Nucleus accumbens (tissue), 56 donors: Measurements from ENCODE around the gene IL36A.

Experiments
- DNase-seq, 56 donors: peaks; one replicate each; lab custom pipeline; 2025; lab: John Stamatoyannopoulos, UW

IL36A gene, protein sequence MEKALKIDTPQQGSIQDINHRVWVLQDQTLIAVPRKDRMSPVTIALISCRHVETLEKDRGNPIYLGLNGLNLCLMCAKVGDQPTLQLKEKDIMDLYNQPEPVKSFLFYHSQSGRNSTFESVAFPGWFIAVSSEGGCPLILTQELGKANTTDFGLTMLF

DNA sequence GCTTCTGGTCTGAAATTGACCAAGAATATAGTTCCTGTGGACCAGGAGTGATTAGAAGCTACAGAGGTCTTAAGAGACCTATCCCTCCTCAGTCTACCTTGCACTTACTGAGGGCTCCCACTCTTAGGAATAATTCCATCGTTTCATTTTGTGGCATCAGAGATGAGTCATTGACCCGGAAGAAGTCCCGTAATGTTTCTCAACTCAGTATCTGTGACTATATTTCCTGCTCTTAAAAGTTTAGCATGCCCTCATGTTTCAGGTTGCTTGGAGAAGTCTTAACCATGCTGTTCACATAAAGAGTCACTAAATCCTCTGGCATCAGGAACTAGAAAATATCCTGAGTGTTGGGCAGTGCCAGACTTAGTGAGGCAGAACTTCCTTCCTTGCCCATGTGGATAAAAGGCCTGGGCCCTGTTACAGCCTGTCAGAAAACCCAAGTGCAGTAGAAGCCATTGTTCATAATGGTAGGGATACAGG, at the start of gene IL36A:
IL36A (plus strand) TSS at position 430 of the 480 bp plus-strand sequence. CDS start 413 bp downstream, outside the sequence.
- DNase-seq = no peak

DNA sequence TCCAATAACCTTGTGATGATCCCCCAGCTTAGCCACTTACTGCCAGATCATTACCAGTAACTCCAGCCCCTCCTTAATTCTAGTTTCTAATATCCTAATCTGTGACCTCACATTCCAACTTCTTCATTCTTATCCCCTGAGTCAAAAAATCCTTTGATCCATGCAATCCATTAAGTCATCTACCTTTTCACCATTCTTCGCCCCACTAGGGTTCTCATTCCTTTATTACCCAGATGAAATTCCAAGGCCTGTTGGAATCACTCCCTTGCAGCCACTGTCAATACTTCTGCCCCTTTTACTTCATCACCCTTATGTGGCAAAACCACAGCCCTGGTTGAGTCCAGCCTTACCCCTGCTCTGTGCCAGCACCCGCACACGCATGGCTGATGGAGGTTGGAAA, 47.7 kb upstream of the IL36A start:
- no peak for DNase-seq

DNA sequence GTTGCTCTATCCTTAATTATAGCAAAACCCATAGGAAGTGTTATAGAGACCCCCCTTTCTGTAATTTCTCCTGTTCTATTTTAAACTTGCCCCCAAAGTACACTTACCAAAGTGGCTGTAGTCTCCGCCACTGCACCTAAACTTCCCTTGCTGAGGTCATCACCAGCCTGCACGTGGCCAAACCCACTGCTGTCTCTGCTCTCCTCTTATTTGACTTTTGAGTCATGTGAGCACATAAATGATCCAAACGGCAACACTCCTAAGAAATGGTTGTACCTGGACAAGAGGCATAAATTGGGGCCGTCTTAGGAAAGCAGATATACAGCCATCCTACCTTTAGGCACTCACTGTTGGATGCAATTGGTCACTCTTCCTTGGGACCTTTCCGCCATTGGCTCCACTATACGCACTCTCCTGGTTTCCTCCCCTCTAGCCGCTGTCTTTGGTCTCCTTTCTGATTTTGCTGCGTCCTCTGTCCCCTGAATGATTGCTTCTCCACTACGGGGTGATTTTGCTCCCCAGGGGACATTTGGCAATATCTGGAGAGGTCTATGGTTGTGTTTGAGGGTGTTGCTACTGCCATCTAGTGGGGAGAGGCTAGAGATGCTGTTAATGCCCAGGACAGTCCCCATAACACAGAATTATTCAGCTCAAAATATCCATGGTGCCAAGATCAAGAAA, 46.7 kb upstream of the IL36A start:
- peak in 11 of 56 donors; percentile 1 to 46 (median 7) for DNase-seq

DNA sequence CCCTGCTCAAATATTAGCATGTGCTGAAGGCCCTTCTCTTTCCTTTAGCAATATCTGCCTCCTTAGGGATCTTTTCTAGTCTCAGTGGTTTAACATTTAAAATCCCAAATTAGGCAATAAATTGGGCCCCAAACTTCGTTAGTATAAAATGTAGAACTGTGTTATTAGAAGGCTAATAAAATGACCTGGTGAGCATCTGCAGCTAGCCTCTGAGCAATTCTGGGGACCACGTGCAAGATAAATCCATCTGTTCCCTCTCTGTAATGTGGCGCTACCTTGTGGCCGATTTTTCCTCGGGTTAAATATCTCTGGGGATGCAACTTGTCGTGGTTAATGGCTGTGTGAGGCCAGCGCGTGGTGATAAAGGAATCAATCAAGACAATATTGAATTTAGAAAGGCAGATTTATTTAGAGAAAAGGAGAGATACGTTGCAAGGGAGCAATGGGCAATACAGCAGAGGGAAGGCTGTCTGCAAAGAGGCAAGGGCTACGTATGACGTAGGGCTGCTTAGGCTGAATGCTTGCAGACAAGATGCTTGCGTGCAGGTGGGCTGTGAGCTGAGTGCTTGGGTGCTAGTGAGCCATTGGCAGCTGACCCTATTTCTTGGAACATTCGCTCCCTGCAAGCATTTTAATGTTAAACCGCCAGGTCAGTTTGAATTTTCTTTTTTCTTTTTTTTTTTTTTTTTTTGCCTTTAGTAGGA, 46.0 kb upstream of the IL36A start:
- DNase-seq = no peak

DNA sequence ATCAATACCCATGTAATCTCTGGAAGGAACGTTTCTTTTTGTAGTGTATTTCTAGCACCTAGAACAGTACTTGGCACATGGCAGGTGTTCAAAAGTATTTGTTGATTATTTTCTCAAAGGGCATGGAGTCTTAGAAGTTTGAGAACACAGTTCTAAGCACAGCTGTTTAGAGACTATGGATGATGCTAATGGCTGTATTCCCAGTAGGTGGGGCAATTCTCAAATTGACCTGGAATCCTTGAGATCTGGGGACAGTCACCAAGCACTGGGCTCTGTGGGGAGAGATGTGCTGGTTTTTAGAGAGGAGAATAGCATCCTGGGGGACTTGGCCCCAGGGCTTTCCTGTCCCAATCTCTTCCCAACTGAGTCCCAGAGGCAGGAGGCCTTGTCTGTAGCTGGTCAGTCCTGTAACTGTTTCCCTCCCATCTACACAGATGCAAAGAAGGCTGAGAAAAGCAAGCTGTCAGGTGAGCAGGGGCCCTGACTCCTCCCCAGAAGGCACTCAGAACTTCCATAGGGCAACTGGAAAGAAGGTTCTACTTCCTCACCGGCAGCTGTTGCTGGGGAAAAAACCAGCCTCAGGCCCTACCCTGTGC, 44.9 kb upstream of the IL36A start:
- DNase-seq = no peak

DNA sequence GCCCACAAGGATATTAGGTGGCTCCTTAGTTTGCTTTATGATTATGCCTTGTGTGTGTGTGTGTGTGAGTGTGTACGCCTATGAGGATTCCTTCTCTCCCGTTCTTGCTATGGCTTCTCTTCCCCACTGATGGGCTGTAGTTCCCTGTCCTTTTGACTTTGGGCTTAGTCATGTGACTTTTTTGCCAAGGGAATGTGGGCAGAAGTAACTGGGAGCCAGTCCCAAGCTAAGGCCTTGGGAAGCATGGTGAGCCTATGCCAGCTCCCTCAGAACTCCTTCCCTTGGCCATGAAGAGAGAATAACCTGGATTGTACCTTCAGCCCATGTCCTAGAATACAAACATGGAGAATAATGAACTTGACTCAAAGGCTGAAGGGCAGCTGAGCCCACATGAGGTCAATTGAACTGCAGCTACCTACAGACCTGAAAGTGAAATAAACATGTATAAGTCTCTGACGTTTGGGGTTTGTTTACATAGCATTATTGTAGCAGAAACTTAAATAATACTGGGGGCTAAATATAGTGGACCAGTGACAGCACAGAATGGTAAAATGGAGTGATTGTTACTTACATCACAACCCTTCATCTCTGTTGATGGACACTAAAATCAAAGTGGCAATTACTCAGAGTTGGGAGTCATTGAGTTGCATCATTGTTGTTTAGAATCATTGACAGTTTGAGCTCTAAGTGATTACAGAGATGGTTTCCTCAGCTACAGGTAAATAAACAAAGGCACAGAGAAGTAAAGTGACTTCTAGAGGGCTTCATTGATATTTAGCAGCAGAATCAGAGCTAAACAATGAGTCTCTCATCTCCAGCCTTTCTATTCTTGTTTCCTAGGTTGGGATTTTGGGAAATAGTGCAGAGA, 42.7 kb upstream of the IL36A start:
- DNase-seq = no peak

DNA sequence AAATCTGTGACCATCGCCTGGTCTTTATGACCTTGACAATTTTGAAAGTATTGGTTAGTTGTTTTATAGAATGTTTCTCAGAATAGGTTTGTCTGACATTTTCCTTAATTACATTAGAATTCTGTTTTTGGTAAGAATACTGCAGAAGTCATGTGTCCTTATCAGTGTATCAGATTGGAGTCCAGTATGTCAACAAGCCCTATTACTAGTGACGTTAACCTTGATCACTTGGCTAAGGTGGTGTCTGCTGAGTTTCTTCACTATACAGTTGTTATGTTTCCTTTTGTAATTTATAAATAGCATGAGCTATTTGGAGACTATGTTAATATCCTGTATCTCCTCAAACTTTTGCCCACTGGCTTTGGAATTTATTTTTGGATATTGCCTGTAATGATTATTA, 38.2 kb upstream of the IL36A start:
- DNase-seq = no peak

DNA sequence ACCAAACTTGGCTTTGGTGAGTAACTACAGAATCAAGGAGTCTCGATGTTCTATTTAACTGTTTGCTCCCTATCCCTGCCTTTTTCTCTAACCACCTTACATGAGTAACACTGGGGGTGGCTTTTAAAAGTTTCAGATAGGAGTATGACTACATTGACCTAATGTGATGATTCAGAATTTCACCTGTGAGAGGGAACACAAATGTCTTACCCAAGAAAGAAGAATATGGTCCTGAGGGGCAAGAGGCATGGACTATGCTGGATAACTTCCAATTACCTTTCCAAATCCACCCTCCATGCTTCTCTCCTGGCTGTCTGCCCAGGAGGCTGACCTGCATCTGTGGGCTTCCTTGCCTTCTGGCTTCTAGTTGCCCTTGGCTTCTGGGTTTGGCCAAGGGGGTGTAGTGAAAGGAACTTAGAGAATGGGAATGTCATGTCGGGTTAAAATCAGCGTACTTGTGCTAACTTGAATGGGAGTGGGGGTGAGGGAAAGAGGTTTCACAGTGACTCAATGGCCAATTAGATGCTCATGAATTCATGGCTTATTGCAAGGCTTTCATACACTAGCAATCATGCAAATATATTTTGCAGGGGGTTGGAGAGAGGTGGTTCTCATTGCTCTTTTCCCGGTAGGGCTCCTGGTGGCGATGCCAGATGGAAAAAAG, 32.7 kb upstream of the IL36A start:
- no peak for DNase-seq

DNA sequence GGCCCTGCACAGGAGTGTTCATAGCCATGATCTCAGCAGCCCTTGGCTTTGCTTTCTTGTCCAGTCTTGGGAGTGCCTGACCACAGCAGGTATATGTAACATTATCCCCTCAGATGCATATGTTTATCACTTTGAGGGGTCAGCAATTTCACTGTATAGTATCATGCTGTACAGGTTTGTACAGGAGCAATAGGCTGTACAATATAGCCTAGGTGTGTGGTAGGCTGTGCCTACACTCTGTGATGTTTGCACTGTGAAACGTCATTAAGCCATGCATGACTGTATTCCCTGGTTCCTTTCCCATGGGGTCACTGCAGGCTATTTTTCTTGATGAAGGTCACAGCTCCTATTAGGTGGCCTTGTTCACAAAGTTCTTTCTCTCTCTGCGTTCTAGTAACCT, 32.1 kb upstream of the IL36A start:
- DNase-seq = no peak

DNA sequence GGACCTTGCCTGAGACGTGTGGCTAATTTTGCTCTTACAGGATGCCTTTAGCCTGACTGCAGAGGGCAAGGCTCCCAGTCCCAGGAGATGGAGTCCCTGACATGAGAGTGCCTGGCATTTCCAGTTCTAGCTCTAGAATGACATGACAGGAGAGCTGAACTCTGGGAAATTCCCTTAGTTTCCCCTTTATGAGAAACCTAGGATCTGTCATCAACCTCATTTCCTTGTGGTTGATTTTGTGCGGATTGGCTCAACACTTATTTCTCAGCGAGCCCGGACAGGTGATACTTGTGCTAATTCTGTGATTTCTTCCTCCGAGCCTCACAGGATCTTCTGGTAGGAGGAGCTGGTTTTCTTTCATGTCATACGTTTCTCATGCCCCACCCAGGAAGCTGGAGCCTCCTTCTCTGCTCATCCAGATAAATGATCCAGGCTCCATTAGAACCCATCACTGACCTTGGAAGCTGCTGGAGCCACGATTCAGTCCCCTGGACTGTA, 27.7 kb upstream of the IL36A start, which contains the start of gene IL36G:
IL36G (plus strand) TSS at position 448 of the 498 bp plus-strand sequence. CDS start 633 bp downstream, outside the sequence.
- no peak for DNase-seq

DNA sequence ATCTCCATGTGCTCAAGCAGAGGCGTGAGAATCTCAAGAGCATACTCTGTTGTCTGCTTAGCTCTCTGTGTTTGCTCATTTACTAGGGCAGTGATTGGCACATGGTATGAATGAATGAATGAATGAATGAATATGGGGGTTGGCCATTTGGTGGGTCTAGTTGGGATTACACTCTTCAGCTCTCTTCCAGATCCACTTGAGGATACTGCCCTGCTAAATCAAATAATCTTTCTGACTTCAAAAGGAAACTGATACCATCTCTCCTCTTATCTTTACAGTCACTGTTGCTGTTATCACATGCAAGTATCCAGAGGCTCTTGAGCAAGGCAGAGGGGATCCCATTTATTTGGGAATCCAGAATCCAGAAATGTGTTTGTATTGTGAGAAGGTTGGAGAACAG, 25.5 kb upstream of the IL36A start:
- no peak for DNase-seq

DNA sequence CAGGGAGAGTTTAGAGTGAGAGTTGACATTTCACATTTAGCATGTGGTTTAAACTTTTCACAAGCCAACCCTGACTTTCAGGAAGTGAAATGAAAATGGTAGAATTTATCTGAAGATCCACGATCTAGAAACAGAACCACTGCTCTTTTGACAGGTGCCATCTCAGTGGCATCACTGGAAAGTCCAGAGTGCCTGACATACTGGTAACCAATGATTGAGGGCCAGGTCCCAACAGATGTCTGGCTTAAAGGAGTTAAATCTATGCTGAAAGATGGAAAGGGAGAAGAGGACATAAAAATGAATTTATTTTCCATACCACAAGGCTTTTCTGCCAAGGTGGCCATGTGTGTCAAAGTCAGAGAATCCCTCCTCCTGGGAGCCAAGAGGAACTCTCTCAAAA, 24.7 kb upstream of the IL36A start:
- no peak for DNase-seq

DNA sequence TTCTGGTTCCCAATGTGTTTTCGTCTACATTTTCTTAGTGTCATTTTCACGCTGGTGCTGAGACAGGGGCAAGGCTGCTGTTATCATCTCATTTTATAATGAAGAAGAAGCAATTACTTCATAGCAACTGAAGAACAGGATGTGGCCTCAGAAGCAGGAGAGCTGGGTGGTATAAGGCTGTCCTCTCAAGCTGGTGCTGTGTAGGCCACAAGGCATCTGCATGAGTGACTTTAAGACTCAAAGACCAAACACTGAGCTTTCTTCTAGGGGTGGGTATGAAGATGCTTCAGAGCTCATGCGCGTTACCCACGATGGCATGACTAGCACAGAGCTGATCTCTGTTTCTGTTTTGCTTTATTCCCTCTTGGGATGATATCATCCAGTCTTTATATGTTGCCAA, 20.2 kb upstream of the IL36A start:
- DNase-seq = no peak

DNA sequence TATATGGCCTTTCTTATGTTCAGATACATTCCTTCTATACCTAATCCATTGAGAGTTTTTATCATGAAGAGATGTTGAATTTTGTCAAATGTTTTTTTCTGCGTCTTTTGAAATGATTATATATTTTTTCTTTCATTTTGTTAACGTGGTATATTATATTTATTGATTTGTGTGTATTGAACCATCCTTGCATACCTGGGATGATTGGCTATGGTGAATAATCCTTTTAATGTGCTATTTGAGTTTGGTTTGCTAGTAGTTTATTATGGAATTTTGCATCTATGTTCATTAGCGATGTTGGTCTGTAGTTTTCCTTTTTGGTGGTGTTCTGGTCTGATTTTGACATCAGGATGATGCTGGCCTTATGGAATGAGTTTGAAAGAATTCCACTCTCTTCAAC, 15.6 kb upstream of the IL36A start:
- no peak for DNase-seq

DNA sequence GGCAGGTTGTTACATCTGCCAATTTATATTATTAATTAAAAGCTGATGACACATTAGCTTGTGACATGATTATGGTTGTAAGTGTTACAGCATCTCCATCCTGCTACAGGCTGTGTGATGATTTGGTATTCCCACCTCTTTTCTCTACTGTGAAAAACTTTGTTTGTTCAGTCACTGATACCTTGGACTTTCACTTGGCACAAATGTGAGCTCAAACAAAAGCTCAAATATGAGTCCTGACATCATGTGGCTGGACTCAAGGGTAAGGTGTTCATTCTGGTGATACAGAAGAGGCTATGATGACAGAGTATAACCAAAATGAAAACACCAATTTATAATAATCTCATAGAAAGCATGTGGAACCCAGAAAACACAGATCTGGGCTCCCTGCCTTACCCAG, 11.4 kb upstream of the IL36A start:
- no peak for DNase-seq

DNA sequence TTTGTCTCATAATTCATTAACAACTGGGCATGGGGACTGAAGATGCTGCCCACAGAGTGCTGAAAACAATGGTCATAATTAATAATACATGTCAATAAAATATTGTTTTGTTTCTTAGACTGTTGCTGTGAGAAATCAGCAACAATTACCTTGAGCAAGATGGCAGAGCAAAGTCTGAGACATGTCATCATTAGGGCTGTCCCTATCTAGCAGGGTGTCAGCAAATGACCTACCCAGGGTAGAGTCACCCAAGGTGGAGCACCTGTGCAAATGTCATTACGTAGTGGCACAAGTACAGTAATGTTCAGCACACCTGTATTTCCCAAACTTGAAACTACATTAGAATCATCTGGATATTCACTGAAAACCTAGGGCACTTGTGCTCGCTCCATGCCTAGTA, 10.6 kb upstream of the IL36A start:
- no peak for DNase-seq

DNA sequence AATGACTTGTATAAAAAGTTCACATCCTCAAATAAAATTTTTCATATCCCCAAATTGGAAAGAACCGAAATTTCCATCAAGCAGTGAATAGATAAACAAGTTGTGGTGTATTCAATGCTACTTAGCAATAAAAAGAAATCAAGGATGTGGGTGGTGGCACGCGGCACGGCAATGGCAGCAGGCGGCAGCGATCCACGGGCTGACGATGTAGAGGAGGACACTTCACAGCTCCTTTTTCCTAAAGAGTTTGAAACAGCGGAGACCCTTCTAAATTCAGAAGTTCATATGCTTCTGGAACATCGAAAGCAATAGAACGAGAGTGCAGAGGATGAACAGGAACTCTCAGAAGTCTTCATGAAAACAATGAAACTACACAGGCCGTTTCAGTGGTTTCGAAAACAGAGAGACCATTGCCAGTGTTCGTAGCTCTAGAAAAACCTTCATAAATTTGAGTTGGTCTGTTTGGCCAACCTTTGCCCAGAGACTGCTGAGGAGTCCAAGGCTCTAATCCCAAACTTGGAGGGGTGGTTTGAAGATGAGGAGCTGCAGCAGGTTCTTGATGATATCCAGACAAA, 9.8 kb upstream of the IL36A start:
- no peak for DNase-seq

DNA sequence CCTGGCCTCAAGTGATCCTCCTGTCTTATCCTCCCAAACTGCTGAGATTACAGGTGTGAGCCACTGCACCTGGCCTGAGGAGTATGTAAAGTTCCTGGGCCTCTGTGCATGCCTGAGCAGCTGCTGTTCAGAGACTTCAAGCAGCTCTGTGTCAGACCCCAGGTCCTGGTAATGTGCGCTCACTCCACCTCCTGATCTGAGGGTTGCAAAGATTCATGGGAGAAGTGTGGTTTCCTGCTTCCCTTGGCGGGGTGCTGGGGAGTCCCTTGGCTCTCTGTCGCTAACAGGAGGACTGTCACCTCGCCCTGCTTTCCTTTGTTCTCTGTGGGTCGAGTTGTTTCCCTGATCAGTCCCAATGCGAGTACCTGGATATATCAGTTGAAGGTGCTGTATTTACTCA, 8.6 kb upstream of the IL36A start:
- no peak for DNase-seq

DNA sequence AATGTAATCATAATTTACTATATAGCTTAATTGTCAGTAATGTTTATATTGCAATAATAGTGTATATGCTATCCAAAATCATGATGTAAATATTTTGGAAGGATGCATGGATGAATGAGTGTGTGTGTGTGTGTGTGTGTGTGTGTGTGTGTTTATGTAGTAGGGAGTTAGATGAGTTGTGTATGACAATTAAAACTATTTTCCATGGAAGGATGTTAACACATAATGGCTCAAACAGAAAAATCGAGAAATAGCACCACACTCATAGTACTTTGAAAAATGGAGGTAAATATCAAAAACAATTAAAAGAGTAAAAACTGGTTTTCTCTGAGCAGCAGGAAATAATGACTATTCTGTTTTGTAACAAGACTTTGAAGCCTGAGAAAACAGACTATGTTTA, 8.1 kb upstream of the IL36A start:
- no peak for DNase-seq
